Fibroblast of mammary gland (primary cell): Measurements from ENCODE around the gene PLEKHG1.

Source experiments
- DNase-seq: peaks from one replicate; pipeline ENCODE4 v3.0.0-alpha.2; 2010; ENCODE audit warnings: low read depth
- H3K4me3 ChIP-seq: 2 replicates; pipeline ENCODE4 v1.5.1; 2011; ENCODE audit warnings: low read depth, mild to moderate bottlenecking, low read length, moderate library complexity; ENCODE audit not compliant: control insufficient read depth
- TF ChIP-seq, protein P1 (sequence below): conservative IDR thresholded peaks from 2 replicates; pipeline ENCODE4 v1.5.1; 2011; ENCODE audit warnings: low read depth, low read length, inconsistent platforms; ENCODE audit not compliant: control insufficient read depth, insufficient read depth

Gene PLEKHG1

DNA sequence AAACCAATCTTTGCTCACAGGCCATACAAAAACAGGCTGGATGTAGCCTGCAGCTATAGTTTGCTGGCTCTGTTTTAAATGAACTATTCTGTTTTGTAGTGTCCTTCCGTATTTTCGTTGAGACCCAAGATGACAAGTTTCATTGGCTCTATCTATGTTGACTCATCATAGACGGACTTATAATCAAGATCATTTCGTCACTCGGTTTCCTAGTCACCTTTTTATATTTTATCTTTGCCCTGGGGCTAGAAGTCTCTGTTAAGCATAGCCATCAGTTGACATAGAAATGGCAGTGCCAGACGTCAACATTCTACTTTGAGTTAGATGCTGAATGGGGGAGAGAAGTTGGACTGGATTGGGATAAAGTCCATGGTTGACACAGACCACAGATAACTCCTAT lies 4.8 kb downstream of the PLEKHG1 start:
- no peak for DNase-seq
- no peak overlapping the region for H3K4me3 ChIP-seq
- TF ChIP-seq, protein P1, sequence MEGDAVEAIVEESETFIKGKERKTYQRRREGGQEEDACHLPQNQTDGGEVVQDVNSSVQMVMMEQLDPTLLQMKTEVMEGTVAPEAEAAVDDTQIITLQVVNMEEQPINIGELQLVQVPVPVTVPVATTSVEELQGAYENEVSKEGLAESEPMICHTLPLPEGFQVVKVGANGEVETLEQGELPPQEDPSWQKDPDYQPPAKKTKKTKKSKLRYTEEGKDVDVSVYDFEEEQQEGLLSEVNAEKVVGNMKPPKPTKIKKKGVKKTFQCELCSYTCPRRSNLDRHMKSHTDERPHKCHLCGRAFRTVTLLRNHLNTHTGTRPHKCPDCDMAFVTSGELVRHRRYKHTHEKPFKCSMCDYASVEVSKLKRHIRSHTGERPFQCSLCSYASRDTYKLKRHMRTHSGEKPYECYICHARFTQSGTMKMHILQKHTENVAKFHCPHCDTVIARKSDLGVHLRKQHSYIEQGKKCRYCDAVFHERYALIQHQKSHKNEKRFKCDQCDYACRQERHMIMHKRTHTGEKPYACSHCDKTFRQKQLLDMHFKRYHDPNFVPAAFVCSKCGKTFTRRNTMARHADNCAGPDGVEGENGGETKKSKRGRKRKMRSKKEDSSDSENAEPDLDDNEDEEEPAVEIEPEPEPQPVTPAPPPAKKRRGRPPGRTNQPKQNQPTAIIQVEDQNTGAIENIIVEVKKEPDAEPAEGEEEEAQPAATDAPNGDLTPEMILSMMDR, result no peak

DNA sequence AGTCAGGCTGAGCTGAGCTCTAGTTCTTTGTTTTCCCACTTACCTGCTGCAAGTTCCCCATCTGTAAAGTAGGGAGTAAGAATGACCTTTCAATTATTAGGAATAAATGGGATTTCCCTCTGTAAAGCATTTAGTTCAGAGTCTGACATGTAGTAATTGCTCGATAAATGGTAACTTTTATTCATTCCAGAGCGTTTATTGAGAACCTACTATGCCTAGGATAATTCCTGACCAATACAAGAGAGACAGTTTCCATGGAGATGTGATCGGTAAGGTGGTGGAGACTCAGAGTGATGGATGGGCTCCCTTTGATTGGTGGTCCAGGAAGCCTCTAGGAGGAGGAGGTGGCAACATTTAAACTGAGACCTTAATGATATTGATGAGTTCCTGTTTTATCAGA lies 5.6 kb downstream of the PLEKHG1 start:
- no peak for DNase-seq
- H3K4me3 ChIP-seq, result no peak overlapping the region
- TF ChIP-seq, protein P1, result no peak

DNA sequence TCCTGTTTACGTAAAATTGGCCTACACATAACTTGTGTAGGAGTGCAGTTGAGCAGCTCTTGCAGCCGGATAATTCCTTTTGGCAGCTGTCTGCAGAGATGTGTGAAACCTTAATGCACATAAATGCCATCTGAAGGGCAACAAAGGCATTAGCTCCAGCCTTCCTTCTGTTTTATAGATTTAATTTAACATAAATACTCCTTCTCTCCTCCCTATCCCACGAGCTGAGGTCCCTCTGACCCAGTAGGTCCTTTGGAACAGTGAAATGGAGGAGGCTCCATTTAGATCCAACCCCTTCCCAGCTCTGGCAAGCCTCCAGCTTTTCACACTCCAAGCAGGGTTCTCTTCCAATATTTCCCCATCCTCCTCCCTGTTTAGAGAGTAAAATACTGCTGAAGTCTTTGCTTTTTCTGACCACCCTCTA lies 6.5 kb downstream of the PLEKHG1 start:
- no peak for DNase-seq
- TF ChIP-seq, protein P1, result no peak
- no peak overlapping the region for H3K4me3 ChIP-seq

DNA sequence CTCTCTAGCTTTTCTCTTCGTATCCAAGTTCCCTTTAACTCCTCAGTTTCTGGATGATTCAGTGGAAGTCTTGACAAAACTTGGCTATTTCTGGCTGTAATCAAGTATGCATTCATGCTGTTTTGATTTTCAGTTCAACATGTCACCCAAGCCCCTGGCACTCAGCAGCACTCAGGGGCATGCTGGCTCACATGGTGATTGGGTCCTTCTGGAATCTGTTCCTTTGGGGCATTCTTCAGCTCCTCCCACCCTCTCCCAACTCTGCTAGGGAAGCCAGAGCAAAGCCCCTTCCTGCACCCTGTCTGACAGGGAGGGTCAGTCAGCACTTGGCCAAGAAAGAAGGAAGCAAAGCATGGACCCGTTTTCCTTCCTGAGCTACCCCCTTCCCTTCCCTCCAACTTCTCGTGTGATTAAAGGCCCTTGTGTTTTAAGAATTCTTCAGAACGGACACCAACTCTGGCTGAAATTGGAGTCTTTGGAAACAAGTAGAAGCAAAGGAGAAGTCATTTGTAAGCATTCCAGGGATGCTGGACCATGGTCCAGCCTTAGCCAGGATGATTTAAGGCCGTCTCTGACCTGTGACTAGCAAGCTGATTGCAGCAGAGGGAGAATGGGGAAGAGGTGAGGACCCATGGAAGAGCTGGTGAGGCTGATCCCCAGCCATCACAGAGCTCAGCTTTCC lies 7.1 kb downstream of the PLEKHG1 start:
- no peak overlapping the region for H3K4me3 ChIP-seq
- TF ChIP-seq, protein P1, result no peak
- no peak for DNase-seq

DNA sequence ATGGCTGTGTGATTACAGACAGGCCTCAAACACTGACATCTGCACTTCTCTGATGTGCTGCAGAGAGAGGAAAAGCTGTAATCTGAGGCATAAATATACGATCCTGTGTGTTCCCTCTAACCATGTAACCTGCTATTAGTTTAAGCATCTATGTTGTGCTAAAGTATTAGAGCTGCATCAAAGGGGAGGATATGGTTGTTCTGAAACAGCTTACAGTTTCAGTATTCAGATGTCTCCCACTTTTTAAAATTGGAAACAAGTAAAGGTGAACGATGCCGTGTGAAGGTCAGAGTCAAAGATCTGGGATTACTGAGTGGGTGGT lies 7.6 kb downstream of the PLEKHG1 start:
- TF ChIP-seq, protein P1, result no peak
- no peak overlapping the region for H3K4me3 ChIP-seq
- no peak for DNase-seq

DNA sequence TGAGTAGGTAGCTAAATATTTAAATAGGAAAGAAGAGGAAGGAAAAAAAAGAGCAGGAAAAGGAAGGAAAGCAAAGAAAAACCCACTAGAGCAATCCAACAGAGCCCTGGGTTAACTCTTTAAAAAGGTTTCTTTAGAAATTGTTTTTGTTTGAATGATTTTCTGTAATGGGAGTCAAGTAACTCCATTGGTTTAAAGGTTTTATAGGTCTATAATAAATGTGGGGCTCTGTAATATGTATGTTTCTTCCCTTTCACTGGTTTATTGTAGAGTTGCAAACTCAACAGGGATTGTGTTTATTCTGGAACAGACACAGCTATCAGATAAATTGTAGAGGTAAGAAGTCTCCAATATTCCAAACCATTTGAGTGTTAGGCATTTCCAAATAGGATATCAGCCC lies 10.9 kb downstream of the PLEKHG1 start:
- DNase-seq, result no peak
- TF ChIP-seq, protein P1, result no peak
- no peak overlapping the region for H3K4me3 ChIP-seq

DNA sequence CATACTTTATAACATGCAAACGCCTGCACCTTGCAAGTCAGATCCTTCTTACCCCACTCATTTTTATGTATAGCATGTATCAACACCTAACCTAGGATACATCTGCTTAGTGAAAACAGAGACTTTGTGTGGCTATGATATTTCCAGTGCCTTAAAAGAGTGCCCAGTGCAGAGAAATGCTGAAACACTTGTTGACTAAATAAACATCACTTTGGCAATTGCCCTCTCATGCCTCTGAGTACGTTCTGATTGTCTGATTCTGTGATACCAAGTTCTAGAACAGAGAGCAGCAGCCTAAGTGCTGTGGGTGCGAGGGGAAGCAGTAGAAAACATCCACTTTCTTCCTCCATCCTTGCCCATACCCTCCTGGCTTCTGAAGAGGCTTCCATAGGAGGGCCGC lies 13.6 kb downstream of the PLEKHG1 start:
- DNase-seq, result no peak
- H3K4me3 ChIP-seq, result no peak overlapping the region
- TF ChIP-seq, protein P1, result no peak
